Measurements from ENCODE around the gene B4GALT1. TPM values are rescaled to one million over a fixed set of nuclear protein-coding genes. Genes with fewer than 3 reads are reported as not detected.

B4GALT1 gene
- total RNA-seq, 1 experiment from 2014 or later = 31.4 TPM

GRCh38 chr9:33102551-33103210, 64.5 kb downstream of the B4GALT1 start:
- Histone ChIP-seq H3K79me2 (ENCODE audit: insufficient read depth, low read length) (no peaks in the 10 kb centered on the region), H3K9me3 (ENCODE audit: control insufficient read depth in 1 of 2, insufficient read depth in 1 of 2, low read depth in 1 of 2, low read length in 2 of 2) (no peaks in the 10 kb centered on the region), H3K9me2 (ENCODE audit: insufficient read depth) (no peaks in the 10 kb centered on the region), H3K27ac (ENCODE audit: low read depth, low read length) (no peak overlapping the region), H4K20me1 (ENCODE audit: insufficient read depth) (no peaks in the 10 kb centered on the region), H3K4me2 (ENCODE audit: low read length) (no peak overlapping the region), H3K27me3 (ENCODE audit: insufficient read depth, low read length) (no peaks in the 10 kb centered on the region), H3K9ac (ENCODE audit: low read length) (no peak overlapping the region), H3K4me1 (ENCODE audit: control insufficient read depth in 1 of 2, insufficient read depth in 2 of 2, low read length in 2 of 2) (peaks cover 6 to 31% of the 10 kb centered on the region in 2 experiments), H3K36me3 (ENCODE audit: control insufficient read depth in 1 of 2, insufficient read depth in 2 of 2, low read length in 2 of 2) (no peaks in the 10 kb centered on the region), H3K4me3 (replicated peaks in 1 of 2; ENCODE audit: low read depth in 1 of 2, low read length in 2 of 2) (no peak overlapping the region), H2AFZ (ENCODE audit: low read depth, low read length, poor library complexity, severe bottlenecking) (no peak overlapping the region)
- ChIA-PET CTCF (no interaction called here), RAD21 (ENCODE audit: low non-redundant PET in 1 of 2, low total read pairs in 2 of 2, uncharacterized antibody in 2 of 2, unreplicated experiment in 2 of 2) (no interaction called here), POLR2A (no interaction called here)
- ATAC-seq = no peak
- BruUV-seq (replicated peaks) = no TSS peak
- DNase-seq (ENCODE audit: low read depth, low spot score) = no peak
- intact Hi-C loops (cut with micrococcal nuclease) = no loop called here
- TF ChIP-seq POLR2AphosphoS5 (IDR thresholded peaks at IDR 0.05; ENCODE audit: low read depth, low read length) (no peak), EZH2phosphoT487 (IDR thresholded peaks at IDR 0.05; ENCODE audit: borderline replicate concordance) (no peak), CBX3 (IDR thresholded peaks at IDR 0.05; ENCODE audit: low read depth) (no peak)
- TF ChIP-seq, protein P1, sequence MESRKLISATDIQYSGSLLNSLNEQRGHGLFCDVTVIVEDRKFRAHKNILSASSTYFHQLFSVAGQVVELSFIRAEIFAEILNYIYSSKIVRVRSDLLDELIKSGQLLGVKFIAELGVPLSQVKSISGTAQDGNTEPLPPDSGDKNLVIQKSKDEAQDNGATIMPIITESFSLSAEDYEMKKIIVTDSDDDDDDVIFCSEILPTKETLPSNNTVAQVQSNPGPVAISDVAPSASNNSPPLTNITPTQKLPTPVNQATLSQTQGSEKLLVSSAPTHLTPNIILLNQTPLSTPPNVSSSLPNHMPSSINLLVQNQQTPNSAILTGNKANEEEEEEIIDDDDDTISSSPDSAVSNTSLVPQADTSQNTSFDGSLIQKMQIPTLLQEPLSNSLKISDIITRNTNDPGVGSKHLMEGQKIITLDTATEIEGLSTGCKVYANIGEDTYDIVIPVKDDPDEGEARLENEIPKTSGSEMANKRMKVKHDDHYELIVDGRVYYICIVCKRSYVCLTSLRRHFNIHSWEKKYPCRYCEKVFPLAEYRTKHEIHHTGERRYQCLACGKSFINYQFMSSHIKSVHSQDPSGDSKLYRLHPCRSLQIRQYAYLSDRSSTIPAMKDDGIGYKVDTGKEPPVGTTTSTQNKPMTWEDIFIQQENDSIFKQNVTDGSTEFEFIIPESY (IDR thresholded peaks at IDR 0.05; ENCODE audit: extremely low read depth, insufficient replicate concordance, low read length) = no peak

All from HCT116 (cell line).